IMR-90 (cell line): ENCODE measurements around the gene SH2D1B. TPM values are rescaled to one million over a fixed set of nuclear protein-coding genes. Genes with fewer than 3 reads are reported as not detected.

Experiments
- ATAC-seq: fragments of 200-7000 bp; cut with Tn5 transposase; 2 replicates; pipeline ENCODE4 v1.9.1; 2020; ENCODE audit warnings: low read depth, mild to moderate bottlenecking, moderate library complexity
- BruUV-seq: library from RNA; stranded (reverse); fragments of 400-500 nt; replicated peaks from 2 replicates; lab custom pipeline; 2021; lab: Mats Ljungman, UMichigan
- CTCF ChIA-PET: fragments of 300-600 bp; formaldehyde crosslinking; extraction: SDS; loops from one replicate; lab custom pipeline; 2021; ENCODE audit warnings: antibody characterized with exemption; lab: Yijun Ruan, JAX
- POLR2A ChIA-PET: fragments of 300-600 bp; sonication (Branson Sonifier 250); formaldehyde crosslinking; loops from one replicate; lab custom pipeline; 2022; ENCODE audit warnings: antibody characterized with exemption; ENCODE audit not compliant: unreplicated experiment; lab: Charles Lee
- DNase-seq: peaks from one replicate; pipeline ENCODE4 v3.0.0; 2013
- H2AFZ ChIP-seq: replicated peaks from 2 replicates; pipeline ENCODE3; 2013; ENCODE audit warnings: low read length, mild to moderate bottlenecking; ENCODE audit not compliant: poor library complexity
- H2AK5ac ChIP-seq: 2 replicates; pipeline ENCODE4 v1.6.1; 2013; ENCODE audit warnings: low read depth, low read length, inconsistent platforms
- H2AK9ac ChIP-seq: replicated peaks from 2 replicates; pipeline ENCODE3; 2013; ENCODE audit warnings: mild to moderate bottlenecking, low read depth, low read length, moderate library complexity; ENCODE audit not compliant: poor library complexity
- H2BK120ac ChIP-seq: 2 replicates; pipeline ENCODE4 v1.6.1; 2013; ENCODE audit warnings: low read depth, low read length, inconsistent platforms
- H2BK15ac ChIP-seq: 3 replicates; pipeline ENCODE4 v1.6.1; 2013; ENCODE audit warnings: low read depth, low read length, inconsistent platforms
- H2BK20ac ChIP-seq: 2 replicates; pipeline ENCODE4 v1.6.1; 2013; ENCODE audit warnings: low read depth, mild to moderate bottlenecking, inconsistent platforms, low read length, moderate library complexity
- H2BK5ac ChIP-seq: 2 replicates; pipeline ENCODE4 v1.6.1; 2013; ENCODE audit warnings: mild to moderate bottlenecking, low read depth, low read length, inconsistent platforms; ENCODE audit not compliant: poor library complexity, severe bottlenecking
- H3K14ac ChIP-seq: replicated peaks from 2 replicates; pipeline ENCODE4 v1.6.1; 2013; ENCODE audit warnings: low read depth, low read length, inconsistent platforms
- H3K18ac ChIP-seq: 2 replicates; pipeline ENCODE4 v1.6.1; 2013; ENCODE audit warnings: low read depth, low read length, control low read depth
- H3K23ac ChIP-seq: 2 replicates; pipeline ENCODE4 v1.6.1; 2013; ENCODE audit warnings: low read depth, low read length, inconsistent platforms
- H3K27ac ChIP-seq: 2 replicates; pipeline ENCODE4 v1.5.1; 2013; ENCODE audit warnings: mild to moderate bottlenecking, control low read depth, low read length; ENCODE audit not compliant: insufficient read depth
- H3K27me3 ChIP-seq: 2 replicates; pipeline ENCODE4 v1.6.1; 2013; ENCODE audit warnings: low read length; ENCODE audit not compliant: control insufficient read depth, insufficient read depth
- H3K36me3 ChIP-seq: 2 replicates; pipeline ENCODE4 v1.6.1; 2013; ENCODE audit warnings: low read length, mixed read lengths; ENCODE audit not compliant: control insufficient read depth, insufficient read depth
- H3K4ac ChIP-seq: 2 replicates; pipeline ENCODE4 v1.6.1; 2013; ENCODE audit warnings: low read depth, low read length, inconsistent platforms
- H3K4me1 ChIP-seq: 2 replicates; pipeline ENCODE4 v1.6.1; 2013; ENCODE audit warnings: low read length, mixed read lengths; ENCODE audit not compliant: control insufficient read depth, insufficient read depth
- H3K4me2 ChIP-seq: 2 replicates; pipeline ENCODE4 v1.6.1; 2013; ENCODE audit warnings: low read depth, mild to moderate bottlenecking, control low read depth, low read length, moderate library complexity
- H3K4me3 ChIP-seq: 2 replicates; pipeline ENCODE4 v1.5.1; 2013; ENCODE audit warnings: low read depth, mild to moderate bottlenecking, control low read depth, low read length, moderate library complexity; ENCODE audit not compliant: insufficient read depth
- H3K56ac ChIP-seq: 2 replicates; pipeline ENCODE4 v1.6.1; 2013; ENCODE audit warnings: low read length, inconsistent platforms; ENCODE audit not compliant: insufficient read depth; ENCODE audit errors: extremely low read depth
- H3K79me1 ChIP-seq, 2 experiments: 2 replicates each; pipeline ENCODE4 v1.6.1; 2013; ENCODE audit warnings: low read length in 2 of 2, inconsistent platforms in 1 of 2, low read depth in 1 of 2
- H3K9ac ChIP-seq: 2 replicates; pipeline ENCODE4 v1.6.1; 2013; ENCODE audit warnings: low read depth, low read length, control low read depth
- H3K9me1 ChIP-seq: 2 replicates; pipeline ENCODE4 v1.6.1; 2013; ENCODE audit warnings: low read length, inconsistent platforms; ENCODE audit not compliant: insufficient read depth
- H3K9me3 ChIP-seq: 2 replicates; pipeline ENCODE4 v1.6.1; 2013; ENCODE audit warnings: low read length; ENCODE audit not compliant: control insufficient read depth, insufficient read depth
- H4K20me1 ChIP-seq: 2 replicates; pipeline ENCODE4 v1.6.1; 2013; ENCODE audit warnings: low read length, inconsistent platforms; ENCODE audit not compliant: insufficient read depth
- H4K5ac ChIP-seq: 2 replicates; pipeline ENCODE4 v1.6.1; 2013; ENCODE audit warnings: mild to moderate bottlenecking, low read depth, low read length, control low read depth
- H4K8ac ChIP-seq, 2 experiments: 2 replicates each; pipeline ENCODE4 v1.6.1; 2013; ENCODE audit warnings: low read depth in 2 of 2, low read length in 2 of 2, control low read depth in 1 of 2, inconsistent platforms in 1 of 2
- H4K91ac ChIP-seq: 2 replicates; pipeline ENCODE4 v1.6.1; 2013; ENCODE audit warnings: low read depth, low read length, inconsistent platforms; ENCODE audit not compliant: insufficient read depth
- BHLHE40 ChIP-seq: fragments of 150-350 bp; IDR thresholded peaks from 2 replicates; pipeline ENCODE4 v1.6.1; 2016; ENCODE audit warnings: mild to moderate bottlenecking, low read depth, low read length
- ELK1 ChIP-seq: fragments of 150-350 bp; IDR thresholded peaks from 2 replicates; pipeline ENCODE4 v1.6.1; 2016; ENCODE audit warnings: low read depth, mild to moderate bottlenecking, low read length, moderate library complexity, borderline replicate concordance
- POLR2A ChIP-seq: IDR thresholded peaks from 2 replicates; pipeline ENCODE4 v1.6.1; 2012; ENCODE audit warnings: mild to moderate bottlenecking, low read depth, low read length
- RCOR1 ChIP-seq: IDR thresholded peaks from 2 replicates; pipeline ENCODE4 v1.6.1; 2012; ENCODE audit warnings: mild to moderate bottlenecking, low read length, improper control_type of control experiment; ENCODE audit not compliant: insufficient replicate concordance
- WGBS, 2 experiments: methylation state at CpG; one replicate each; pipeline versions ENCODE4 v1.1.5 to v1.1.7; 2013; ENCODE audit warnings: missing lambda C conversion rate in 2 of 2; ENCODE audit not compliant: insufficient read length in 1 of 2; ENCODE audit errors: extremely low coverage in 2 of 2; 5-methylcytosine and 5-hydroxymethylcytosine counted together
- dilution Hi-C: fragments of 300-500 bp; cut with HindIII; formaldehyde crosslinking; loops from one replicate; pipeline ENCODE4 v1.14.3; 2018; ENCODE audit warnings: low sequenced_read_pairs; ENCODE audit not compliant: unreplicated experiment
- in situ Hi-C: fragments of 300-500 bp; cut with MboI; formaldehyde crosslinking; loops from 3 replicates; pipeline ENCODE4 v1.14.3; 2019; ENCODE audit warnings: low sequenced_read_pairs, inconsistent platforms, mixed read lengths
- intact Hi-C: fragments of 100-400 bp; cut with micrococcal nuclease; formaldehyde crosslinking; loops from 2 replicates; pipeline ENCODE4 v1.10.0; 2022
- polyA plus RNA-seq, 3 experiments: library from polyadenylated mRNA; depleted of rRNA; stranded (reverse); fragments of >200 nt; gene quantifications; 2 replicates each; pipeline ENCODE4 v1.2.3, GENCODE V29; 2012; ENCODE audit warnings: low replicate concordance in 1 of 3
- total RNA-seq: library from RNA; depleted of rRNA; stranded (reverse); fragments of >200 nt; gene quantifications from 2 replicates; pipeline ENCODE4 v1.2.3, GENCODE V29; 2012

Gene SH2D1B
- total and polyA plus RNA-seq, 2 of the 4 experiments (the other 2 are of a cell fraction) = 0.03 to 0.18 TPM

- Histone ChIP-seq H4K5ac (no peak overlapping the region), H2BK20ac (no peak overlapping the region), H2AK9ac (no peak overlapping the region), H3K9ac (no peak overlapping the region), H3K18ac (no peak overlapping the region), H2BK120ac (no peak overlapping the region), H3K4me1 (no peaks in the 10 kb centered on the region; the same call in 1 of the 2 replicates), H3K9me3 (no peaks in the 10 kb centered on the region), H3K4me3 (no peak overlapping the region), H3K79me1 (no peaks in the 10 kb centered on the region), H3K27me3 (no peaks in the 10 kb centered on the region), H3K56ac (no peak overlapping the region), H3K27ac (no peak overlapping the region), H3K23ac (no peak overlapping the region), H3K36me3 (no peaks in the 10 kb centered on the region), H3K4me2 (no peak overlapping the region), H2BK5ac (no peak overlapping the region), H4K8ac (no peak overlapping the region), H2BK15ac (no peak overlapping the region), H4K91ac (no peak overlapping the region), H2AFZ (no peak overlapping the region), H3K9me1 (no peaks in the 10 kb centered on the region; the same call in 1 of the 2 replicates), H3K4ac (no peak overlapping the region), H3K14ac (no peak overlapping the region), H4K20me1 (no peaks in the 10 kb centered on the region), H2AK5ac (no peak overlapping the region)
- in situ Hi-C loops (no loop called here), dilution Hi-C loops (no loop called here), intact Hi-C loops (no loop called here)
- ChIA-PET CTCF (no interaction called here), POLR2A (no interaction called here)
- no peak for ATAC-seq
- no peak for DNase-seq
- 80% methylated on average over 1 of the region's 5 CpGs; no CpG with 5 or more reads in 1 of the 2 experiments for WGBS, 2 experiments
- TF ChIP-seq ELK1 (no peak), POLR2A (no peak), RCOR1 (no peak), BHLHE40 (no peak)
- no TSS peak for BruUV-seq
These were observed 9.6 kb upstream of the SH2D1B start for GRCh38 chr1:162421258-162422164.
